HTR-8/SVneo (cell line): ENCODE data around the gene TNFSF12.
"Not testable (repeated sequence)": the region's sequence is repeated elsewhere in the genome, so short reads cannot be mapped to it uniquely, and the experiment has no call there.

Source experiments
- DNase-seq: peaks from one replicate; pipeline ENCODE4 v3.0.0; 2011; ENCODE audit warnings: low spot score, mixed read lengths; ENCODE audit not compliant: insufficient read length
- FAIRE-seq: peaks from 2 replicates; lab custom pipeline; 2011; peaks lifted over from hg19 to GRCh38; lab: Jason Lieb, UNC

The TNFSF12 gene

GRCh38 chr17:7582396-7583252 is 33.8 kb downstream of the TNFSF12 start:
- FAIRE-seq = no peak
- DNase-seq = no peak

GRCh38 chr17:7583253-7584109 is 34.6 kb downstream of the TNFSF12 start, which contains the start of gene MPDU1:
MPDU1 (plus strand) TSS chr17:7583852; CDS start chr17:7583863, 11 bp downstream.
- FAIRE-seq = peak; percentile 97
- peak; percentile 96 for DNase-seq

GRCh38 chr17:7586673-7587419 is 38.0 kb downstream of the TNFSF12 start:
- no peak for DNase-seq

GRCh38 chr17:7587420-7588151 is 38.7 kb downstream of the TNFSF12 start:
- FAIRE-seq = peak; percentile 26
- DNase-seq = no peak

More at GRCh38 chr17:7586673-7587419, 38.0 kb downstream of the TNFSF12 start:
- FAIRE-seq = peak; percentile 44

- FAIRE-seq = no peak
- DNase-seq = no peak
Measured at GRCh38 chr17:7588553-7589203, 39.8 kb downstream of the TNFSF12 start.

- DNase-seq (no peak), FAIRE-seq (no peak)
Measured at GRCh38 chr17:7589204-7589868, 40.5 kb downstream of the TNFSF12 start.

GRCh38 chr17:7589891-7590691 is 41.2 kb downstream of the TNFSF12 start, which contains the start of gene SOX15:
SOX15 (minus strand) TSS chr17:7590094; CDS start chr17:7589676, 418 bp downstream.
- FAIRE-seq = no peak
- no peak for DNase-seq

- FAIRE-seq (peak; percentile 54), DNase-seq (no peak)
Measured at GRCh38 chr17:7590743-7591142, 41.9 kb downstream of the TNFSF12 start.

- DNase-seq (no peak), FAIRE-seq (peak; percentile 52)
Measured at GRCh38 chr17:7591596-7591995, 42.7 kb downstream of the TNFSF12 start.

GRCh38 chr17:7592422-7593021 is 43.7 kb downstream of the TNFSF12 start:
- no peak for DNase-seq
- no peak for FAIRE-seq

- DNase-seq = no peak
- FAIRE-seq = no peak
Measured at GRCh38 chr17:7593296-7593695, 44.4 kb downstream of the TNFSF12 start.

GRCh38 chr17:7597561-7597960 is 48.7 kb downstream of the TNFSF12 start:
- peak; percentile 38 for FAIRE-seq
- not testable (repeated sequence) for DNase-seq

GRCh38 chr17:7606280-7606679 is 57.4 kb downstream of the TNFSF12 start:
- DNase-seq (no peak), FAIRE-seq (no peak)
